ENCODE results near the gene PRKAR1A. TPM values are rescaled to one million over a fixed set of nuclear protein-coding genes. Genes with fewer than 3 reads are reported as not detected.
A peak's percentile ranks its signal among the peaks of the same experiment; 100 is the strongest.

The PRKAR1A gene
- total RNA-seq, 1 donor from 2014 or later, result 186 TPM

DNA sequence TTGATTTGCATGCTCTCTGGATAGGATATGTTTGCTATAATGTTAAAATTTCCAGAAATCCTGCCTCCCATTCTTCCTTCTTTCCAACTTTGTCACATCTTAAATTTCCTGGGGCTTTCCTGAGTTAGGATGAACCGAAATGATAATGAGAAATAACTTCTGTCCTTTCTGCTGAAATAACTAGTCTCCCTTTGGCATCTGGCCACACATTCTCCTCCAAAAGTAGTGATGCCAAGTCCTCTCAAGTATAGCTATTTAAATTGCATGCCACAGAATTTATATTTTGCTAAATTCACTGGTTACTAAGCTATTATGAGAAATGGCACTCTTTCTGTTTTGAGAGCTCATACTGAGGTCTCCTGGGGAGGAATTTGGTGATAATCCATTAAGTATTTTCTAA lies 58.3 kb downstream of the PRKAR1A start:
- no peak for TF ChIP-seq POLR2AphosphoS5 (IDR thresholded peaks at IDR 0.05; ENCODE audit: insufficient read depth in 1 of 2, low read depth in 1 of 2)
- TF ChIP-seq, protein P1, sequence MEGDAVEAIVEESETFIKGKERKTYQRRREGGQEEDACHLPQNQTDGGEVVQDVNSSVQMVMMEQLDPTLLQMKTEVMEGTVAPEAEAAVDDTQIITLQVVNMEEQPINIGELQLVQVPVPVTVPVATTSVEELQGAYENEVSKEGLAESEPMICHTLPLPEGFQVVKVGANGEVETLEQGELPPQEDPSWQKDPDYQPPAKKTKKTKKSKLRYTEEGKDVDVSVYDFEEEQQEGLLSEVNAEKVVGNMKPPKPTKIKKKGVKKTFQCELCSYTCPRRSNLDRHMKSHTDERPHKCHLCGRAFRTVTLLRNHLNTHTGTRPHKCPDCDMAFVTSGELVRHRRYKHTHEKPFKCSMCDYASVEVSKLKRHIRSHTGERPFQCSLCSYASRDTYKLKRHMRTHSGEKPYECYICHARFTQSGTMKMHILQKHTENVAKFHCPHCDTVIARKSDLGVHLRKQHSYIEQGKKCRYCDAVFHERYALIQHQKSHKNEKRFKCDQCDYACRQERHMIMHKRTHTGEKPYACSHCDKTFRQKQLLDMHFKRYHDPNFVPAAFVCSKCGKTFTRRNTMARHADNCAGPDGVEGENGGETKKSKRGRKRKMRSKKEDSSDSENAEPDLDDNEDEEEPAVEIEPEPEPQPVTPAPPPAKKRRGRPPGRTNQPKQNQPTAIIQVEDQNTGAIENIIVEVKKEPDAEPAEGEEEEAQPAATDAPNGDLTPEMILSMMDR (IDR thresholded peaks at IDR 0.05), result no peak
- TF ChIP-seq POLR2A (IDR thresholded peaks at IDR 0.05), result no peak
- intact Hi-C loops (cut with DNase I), result no loop called here
- DNase-seq (ENCODE audit: extremely low spot score in 2 of 2), result no peak
- Histone ChIP-seq H3K4me1 (peaks cover 25% of the 10 kb centered on the region), H3K27me3 (no peaks in the 10 kb centered on the region), H3K9me3 (no peaks in the 10 kb centered on the region), H3K36me3 (no peaks in the 10 kb centered on the region), H3K27ac (no peak overlapping the region), H3K4me3 (no peak overlapping the region)

DNA sequence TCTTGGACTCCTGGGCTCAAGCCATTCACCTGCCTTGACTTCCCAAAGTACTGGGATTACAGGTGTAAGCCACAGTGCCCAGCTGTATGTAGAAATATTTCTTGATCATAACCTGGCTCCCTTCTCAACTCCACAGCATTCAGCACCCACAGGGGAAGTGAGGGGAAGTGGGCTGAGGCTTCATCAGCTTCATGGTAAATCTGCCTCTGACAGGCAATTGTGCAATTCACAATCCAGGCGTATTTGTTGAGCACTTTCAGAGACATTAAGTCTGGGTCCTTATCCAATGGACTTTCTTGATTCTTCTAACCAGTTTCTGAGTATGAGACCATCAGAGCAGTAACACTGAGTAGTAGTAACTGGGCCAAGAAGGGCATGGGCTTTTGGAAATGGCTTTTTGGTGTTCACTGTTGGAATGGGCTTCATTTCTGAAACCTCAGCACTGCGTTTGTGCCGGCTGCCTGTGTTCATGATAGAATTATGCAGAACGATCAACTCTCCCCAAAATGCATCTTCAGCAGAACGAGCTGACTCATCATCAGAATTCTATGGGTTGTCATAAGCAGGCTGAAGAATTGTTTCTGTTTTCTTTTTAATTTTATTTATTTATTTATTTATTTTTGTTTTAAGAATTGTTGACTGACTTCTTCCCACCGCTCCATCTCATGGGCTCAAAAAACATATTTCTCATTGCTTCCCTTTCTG lies 60.1 kb downstream of the PRKAR1A start:
- Histone ChIP-seq H3K4me1 (peaks cover 22% of the 10 kb centered on the region), H3K27ac (no peak overlapping the region), H3K36me3 (no peaks in the 10 kb centered on the region), H3K9me3 (no peaks in the 10 kb centered on the region), H3K4me3 (no peak overlapping the region), H3K27me3 (no peaks in the 10 kb centered on the region)
- DNase-seq (ENCODE audit: extremely low spot score in 2 of 2), result no peak
- TF ChIP-seq POLR2A (IDR thresholded peaks at IDR 0.05), result no peak
- TF ChIP-seq POLR2AphosphoS5 (IDR thresholded peaks at IDR 0.05; ENCODE audit: insufficient read depth in 1 of 2, low read depth in 1 of 2), result no peak
- intact Hi-C loops (cut with DNase I), result no loop called here

DNA sequence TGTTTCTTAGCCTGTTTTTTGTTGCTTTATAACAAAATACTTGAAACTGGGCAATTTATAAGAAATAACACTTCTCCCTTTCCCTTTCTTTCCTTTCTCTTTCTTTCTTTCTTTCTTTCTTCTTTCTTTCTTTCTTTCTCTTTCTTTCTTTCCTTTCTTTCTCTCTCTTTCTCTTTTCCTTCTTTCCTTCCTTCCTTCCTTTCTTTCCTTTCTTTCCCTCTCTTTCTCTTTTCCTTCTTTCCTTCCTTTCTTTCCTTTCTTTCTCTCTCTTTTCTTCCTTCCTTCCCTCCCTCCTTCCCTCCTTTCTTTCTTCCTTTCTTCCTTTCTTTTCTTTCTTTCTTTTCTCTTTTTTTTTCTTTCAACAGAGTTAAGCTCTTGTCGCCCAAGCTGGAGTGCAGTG lies 61.1 kb downstream of the PRKAR1A start:
- peaks cover 26% of the 10 kb centered on the region for H3K4me1 ChIP-seq
- no peaks in the 10 kb centered on the region for H3K27me3 ChIP-seq
- H3K27ac ChIP-seq, result no peak overlapping the region
- intact Hi-C loops (cut with DNase I), result no loop called here
- no peak overlapping the region for H3K4me3 ChIP-seq
- no peak for DNase-seq (ENCODE audit: extremely low spot score in 2 of 2)
- no peaks in the 10 kb centered on the region for H3K36me3 ChIP-seq
- TF ChIP-seq POLR2AphosphoS5 (IDR thresholded peaks at IDR 0.05; ENCODE audit: insufficient read depth in 1 of 2, low read depth in 1 of 2) (no peak), POLR2A (IDR thresholded peaks at IDR 0.05) (no peak)
- TF ChIP-seq, protein P1 (IDR thresholded peaks at IDR 0.05), result no peak
- no peaks in the 10 kb centered on the region for H3K9me3 ChIP-seq

DNA sequence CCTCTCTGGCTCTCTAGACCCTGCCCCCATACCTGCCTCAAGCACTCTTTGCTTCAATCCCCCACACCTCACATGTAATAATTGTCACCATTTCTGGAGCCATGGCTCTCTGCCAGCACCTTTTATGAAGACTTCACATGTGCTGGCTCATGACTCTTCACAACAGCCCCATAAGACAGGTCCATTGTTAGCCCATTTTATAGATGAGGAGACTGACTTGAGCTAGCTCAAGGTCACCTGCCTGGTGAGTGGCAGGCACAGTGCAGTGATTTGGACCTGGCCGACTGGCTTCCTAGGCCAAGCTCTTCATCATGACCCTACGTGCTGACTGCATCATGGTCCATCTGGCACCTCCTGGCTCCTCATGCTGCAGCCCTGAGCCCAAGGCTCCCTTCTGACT lies 63.9 kb downstream of the PRKAR1A start:
- Histone ChIP-seq H3K4me1 (peaks cover 53% of the 10 kb centered on the region), H3K27ac (peak overlapping the region; percentile 59), H3K27me3 (no peaks in the 10 kb centered on the region), H3K36me3 (no peaks in the 10 kb centered on the region), H3K4me3 (no peak overlapping the region), H3K9me3 (no peaks in the 10 kb centered on the region)
- DNase-seq (ENCODE audit: extremely low spot score in 2 of 2), result no peak
- intact Hi-C loops (cut with DNase I), result no loop called here
- TF ChIP-seq POLR2A (IDR thresholded peaks at IDR 0.05), result no peak
- TF ChIP-seq, protein P1 (IDR thresholded peaks at IDR 0.05), result no peak
- TF ChIP-seq POLR2AphosphoS5 (IDR thresholded peaks at IDR 0.05; ENCODE audit: insufficient read depth in 1 of 2, low read depth in 1 of 2), result no peak

DNA sequence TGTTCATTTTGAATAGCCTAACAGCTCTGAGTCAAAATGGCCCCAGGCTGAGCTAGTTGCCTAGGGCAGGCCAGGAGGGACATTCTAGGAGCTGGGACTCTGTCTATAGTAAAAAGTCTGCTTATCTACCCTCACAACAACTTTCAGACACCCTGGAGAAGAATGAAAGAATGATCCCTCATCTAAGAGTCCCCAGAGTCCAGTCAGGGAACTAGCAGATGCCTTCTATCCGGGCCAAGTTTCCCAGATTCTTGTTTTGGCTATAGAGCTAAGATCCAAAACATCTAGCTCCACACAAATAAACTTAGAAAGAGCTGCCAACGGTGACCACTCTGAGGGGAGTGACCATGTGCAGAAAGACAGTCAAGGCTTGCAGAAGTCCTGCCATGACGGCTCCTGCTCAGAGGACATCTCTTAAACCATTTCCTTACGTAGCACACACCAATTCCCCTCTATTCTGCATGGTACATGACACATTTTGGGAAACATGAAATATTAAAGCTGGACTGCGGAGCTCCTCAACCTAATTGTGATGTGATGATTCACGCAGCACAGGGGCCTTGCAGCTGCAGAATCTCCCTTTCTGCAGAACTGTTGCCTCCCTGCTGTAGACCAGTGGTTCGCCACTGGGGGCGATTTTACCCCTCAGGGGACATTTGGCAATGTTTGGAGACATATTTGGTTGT lies 64.7 kb downstream of the PRKAR1A start:
- H3K36me3 ChIP-seq, result no peaks in the 10 kb centered on the region
- peaks cover 57% of the 10 kb centered on the region for H3K4me1 ChIP-seq
- TF ChIP-seq POLR2A (IDR thresholded peaks at IDR 0.05) (no peak), POLR2AphosphoS5 (IDR thresholded peaks at IDR 0.05; ENCODE audit: insufficient read depth in 1 of 2, low read depth in 1 of 2) (no peak)
- TF ChIP-seq, protein P1 (IDR thresholded peaks at IDR 0.05), result no peak
- intact Hi-C loops (cut with DNase I), result no loop called here
- peak overlapping the region; percentile 59 for H3K27ac ChIP-seq
- no peaks in the 10 kb centered on the region for H3K27me3 ChIP-seq
- DNase-seq (ENCODE audit: extremely low spot score in 2 of 2), result no peak
- H3K9me3 ChIP-seq, result no peaks in the 10 kb centered on the region
- no peak overlapping the region for H3K4me3 ChIP-seq

All from vagina (tissue), 2 donors.